ENCODE results near the gene GDI2.

- TF ChIP-seq, protein P1, sequence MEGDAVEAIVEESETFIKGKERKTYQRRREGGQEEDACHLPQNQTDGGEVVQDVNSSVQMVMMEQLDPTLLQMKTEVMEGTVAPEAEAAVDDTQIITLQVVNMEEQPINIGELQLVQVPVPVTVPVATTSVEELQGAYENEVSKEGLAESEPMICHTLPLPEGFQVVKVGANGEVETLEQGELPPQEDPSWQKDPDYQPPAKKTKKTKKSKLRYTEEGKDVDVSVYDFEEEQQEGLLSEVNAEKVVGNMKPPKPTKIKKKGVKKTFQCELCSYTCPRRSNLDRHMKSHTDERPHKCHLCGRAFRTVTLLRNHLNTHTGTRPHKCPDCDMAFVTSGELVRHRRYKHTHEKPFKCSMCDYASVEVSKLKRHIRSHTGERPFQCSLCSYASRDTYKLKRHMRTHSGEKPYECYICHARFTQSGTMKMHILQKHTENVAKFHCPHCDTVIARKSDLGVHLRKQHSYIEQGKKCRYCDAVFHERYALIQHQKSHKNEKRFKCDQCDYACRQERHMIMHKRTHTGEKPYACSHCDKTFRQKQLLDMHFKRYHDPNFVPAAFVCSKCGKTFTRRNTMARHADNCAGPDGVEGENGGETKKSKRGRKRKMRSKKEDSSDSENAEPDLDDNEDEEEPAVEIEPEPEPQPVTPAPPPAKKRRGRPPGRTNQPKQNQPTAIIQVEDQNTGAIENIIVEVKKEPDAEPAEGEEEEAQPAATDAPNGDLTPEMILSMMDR (IDR thresholded peaks at IDR 0.05) = no peak
- TF ChIP-seq POLR2A (IDR thresholded peaks at IDR 0.05) = no peak
These were observed 31.3 kb upstream of the GDI2 start for GRCh38 chr10:5844345-5845055.

All from prostate gland (tissue), 2 donors.